Ramos (cell line): Measurements from ENCODE around the gene UVSSA.
"Not testable (repeated sequence)": the region's sequence is repeated elsewhere in the genome, so short reads cannot be mapped to it uniquely, and the experiment has no call there.

Source experiments
- in situ Hi-C: fragments of 300-500 bp; cut with MboI; formaldehyde crosslinking; loops from one replicate; pipeline ENCODE4 v1.14.3; 2022; ENCODE audit warnings: low sequenced_read_pairs; ENCODE audit not compliant: unreplicated experiment

UVSSA gene

GRCh38 chr4:1385373-1386340 is 38.6 kb downstream of the UVSSA start:
- in situ Hi-C loops, result no loop called here

- in situ Hi-C loops, result not testable (repeated sequence)
These were observed 46.4 kb downstream of the UVSSA start for GRCh38 chr4:1393363-1393762.

- in situ Hi-C loops, result no loop called here
These were observed 46.9 kb downstream of the UVSSA start for GRCh38 chr4:1393866-1394265.

GRCh38 chr4:1394554-1395388 is 47.8 kb downstream of the UVSSA start:
- in situ Hi-C loops, result not testable (repeated sequence)

- in situ Hi-C loops, result not testable (repeated sequence)
These were observed 48.4 kb downstream of the UVSSA start for GRCh38 chr4:1395389-1395820.

GRCh38 chr4:1395941-1396805 is 49.2 kb downstream of the UVSSA start:
- in situ Hi-C loops, result no loop called here

- in situ Hi-C loops, result no loop called here
These were observed 49.9 kb downstream of the UVSSA start for GRCh38 chr4:1396806-1397455.

GRCh38 chr4:1398681-1399507 is 51.9 kb downstream of the UVSSA start:
- in situ Hi-C loops, result no loop called here

GRCh38 chr4:1399508-1400190 is 52.6 kb downstream of the UVSSA start:
- in situ Hi-C loops, result no loop called here

GRCh38 chr4:1400191-1400805 is 53.3 kb downstream of the UVSSA start:
- in situ Hi-C loops, result no loop called here

- in situ Hi-C loops, result no loop called here
These were observed 53.9 kb downstream of the UVSSA start for GRCh38 chr4:1400831-1401408.

GRCh38 chr4:1401409-1402020 is 54.5 kb downstream of the UVSSA start:
- in situ Hi-C loops, result no loop called here

GRCh38 chr4:1402021-1402515 is 55.1 kb downstream of the UVSSA start:
- in situ Hi-C loops, result no loop called here

GRCh38 chr4:1402516-1403091 is 55.6 kb downstream of the UVSSA start:
- in situ Hi-C loops, result no loop called here

- in situ Hi-C loops, result no loop called here
These were observed 56.2 kb downstream of the UVSSA start for GRCh38 chr4:1403177-1403583.
